Stimulated activated naive CD8-positive, alpha-beta T cell treated with anti-CD3 and anti-CD28 coated beads, Interleukin-15, amount 100 ng/mL, for 72 hours (primary cell): Measurements from ENCODE around the gene KHDC1.
"Not testable (repeated sequence)": the region's sequence is repeated elsewhere in the genome, so short reads cannot be mapped to it uniquely, and the experiment has no call there.

Experiments used
- ATAC-seq: fragments of 150-1000 bp; cut with Tn5 transposase; 2 replicates; pipeline ENCODE4 v1.10.0; 2021; ENCODE audit warnings: mild to moderate bottlenecking, moderate library complexity
- DNase-seq, 2 donors: peaks; one replicate each; pipeline ENCODE4 v3.0.0; 2021 to 2022
- H3K27ac Mint-ChIP-seq, 2 donors: one replicate each; pipeline ENCODE4 v1.8.0; 2022; ENCODE audit warnings: mild to moderate bottlenecking in 2 of 2, mixed read lengths in 2 of 2, moderate library complexity in 2 of 2
- H3K27me3 Mint-ChIP-seq: one replicate; pipeline ENCODE4 v1.8.0; 2022; ENCODE audit warnings: mixed read lengths
- H3K4me1 Mint-ChIP-seq: one replicate; pipeline ENCODE4 v1.8.0; 2022; ENCODE audit warnings: mild to moderate bottlenecking, mixed read lengths
- H3K4me3 Mint-ChIP-seq, 2 donors: one replicate each; pipeline ENCODE4 v1.8.0; 2022; ENCODE audit warnings: mild to moderate bottlenecking in 2 of 2, mixed read lengths in 2 of 2, moderate library complexity in 1 of 2
- H3K9me3 Mint-ChIP-seq, 2 donors: one replicate each; pipeline ENCODE4 v1.8.0; 2022; ENCODE audit warnings: mixed read lengths in 2 of 2

Gene KHDC1

GRCh38 chr6:73269296-73269695 lies 6.3 kb upstream of the KHDC1 start:
- not testable (repeated sequence) for H3K27ac Mint-ChIP-seq, H3K4me3 Mint-ChIP-seq

GRCh38 chr6:73268896-73269295 lies 5.9 kb upstream of the KHDC1 start:
- not testable (repeated sequence) for H3K27me3 Mint-ChIP-seq, H3K4me3 Mint-ChIP-seq, H3K9me3 Mint-ChIP-seq, ATAC-seq, DNase-seq, H3K27ac Mint-ChIP-seq
- peaks cover 18% of the 10 kb centered on the region for H3K4me1 Mint-ChIP-seq

More at GRCh38 chr6:73269296-73269695, 6.3 kb upstream of the KHDC1 start:
- not testable (repeated sequence) for H3K27me3 Mint-ChIP-seq, ATAC-seq, DNase-seq, H3K9me3 Mint-ChIP-seq
- peaks cover 14% of the 10 kb centered on the region for H3K4me1 Mint-ChIP-seq

GRCh38 chr6:73264446-73264845 lies 1.4 kb upstream of the KHDC1 start:
- Mint-ChIP-seq H3K9me3 (no peaks in the 10 kb centered on the region), H3K4me1 (peaks cover 32% of the 10 kb centered on the region), H3K4me3 (peak overlapping the region; percentile 94 to 96), H3K27me3 (no peaks in the 10 kb centered on the region), H3K27ac (no peak overlapping the region)
- ATAC-seq (no peak), DNase-seq (no peak)

DNA sequence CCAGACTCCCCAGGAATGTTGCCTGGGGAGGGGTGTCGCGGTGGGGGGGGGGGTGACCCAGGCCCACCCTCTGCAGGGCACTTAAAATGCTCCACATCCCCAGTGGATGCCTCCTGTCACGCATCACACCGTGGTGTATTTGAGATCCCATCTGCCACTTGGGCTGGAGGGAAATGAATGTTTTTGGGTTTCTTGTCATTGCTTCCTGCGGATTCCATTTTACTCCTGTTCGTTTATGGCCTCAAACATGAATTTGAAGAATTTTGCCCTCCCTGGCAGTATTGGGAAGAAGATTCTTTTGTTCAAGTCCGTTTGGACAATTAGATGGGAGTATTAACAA lies 544 bp upstream of the KHDC1 start:
- Mint-ChIP-seq H3K4me1 (peaks cover 32% of the 10 kb centered on the region), H3K27ac (peak overlapping the region; percentile 46 to 92), H3K27me3 (no peaks in the 10 kb centered on the region), H3K4me3 (peak overlapping the region; percentile 94 to 96), H3K9me3 (no peaks in the 10 kb centered on the region)
- ATAC-seq (peak; percentile 27), DNase-seq (no peak)

GRCh38 chr6:73258721-73259120 lies 4.3 kb downstream of the KHDC1 start:
- H3K27me3 Mint-ChIP-seq: no peaks in the 10 kb centered on the region
- peaks cover 12% of the 10 kb centered on the region for H3K4me1 Mint-ChIP-seq
- DNase-seq: no peak
- H3K9me3 Mint-ChIP-seq: no peaks in the 10 kb centered on the region
- no peak overlapping the region for H3K4me3 Mint-ChIP-seq
- no peak overlapping the region for H3K27ac Mint-ChIP-seq
- no peak for ATAC-seq

DNA sequence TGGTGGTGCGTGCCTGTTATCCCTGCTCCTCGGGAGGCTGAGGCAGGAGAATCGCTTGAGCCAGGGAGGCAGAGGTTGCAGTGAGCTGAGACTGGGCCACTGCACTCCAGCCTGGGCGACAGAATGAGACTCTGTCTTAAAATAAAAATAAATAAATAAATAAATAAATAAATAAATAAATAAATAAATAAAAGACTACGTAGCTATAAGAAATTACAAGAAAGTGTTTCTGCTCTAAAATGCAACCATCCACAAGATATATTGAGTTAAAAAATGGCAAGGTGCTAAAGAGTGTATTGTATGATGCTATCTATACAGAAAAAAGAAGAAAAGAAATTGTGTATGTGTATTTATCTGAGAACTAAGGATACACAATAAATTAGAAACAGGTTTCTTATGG lies 8.7 kb downstream of the KHDC1 start:
- not testable (repeated sequence) for DNase-seq, H3K27me3 Mint-ChIP-seq, H3K27ac Mint-ChIP-seq, H3K4me1 Mint-ChIP-seq, ATAC-seq, H3K9me3 Mint-ChIP-seq, H3K4me3 Mint-ChIP-seq

GRCh38 chr6:73252703-73253102 lies 10.3 kb downstream of the KHDC1 start:
- Mint-ChIP-seq H3K27ac (no peak overlapping the region), H3K9me3 (no peaks in the 10 kb centered on the region)
- ATAC-seq: no peak

DNA sequence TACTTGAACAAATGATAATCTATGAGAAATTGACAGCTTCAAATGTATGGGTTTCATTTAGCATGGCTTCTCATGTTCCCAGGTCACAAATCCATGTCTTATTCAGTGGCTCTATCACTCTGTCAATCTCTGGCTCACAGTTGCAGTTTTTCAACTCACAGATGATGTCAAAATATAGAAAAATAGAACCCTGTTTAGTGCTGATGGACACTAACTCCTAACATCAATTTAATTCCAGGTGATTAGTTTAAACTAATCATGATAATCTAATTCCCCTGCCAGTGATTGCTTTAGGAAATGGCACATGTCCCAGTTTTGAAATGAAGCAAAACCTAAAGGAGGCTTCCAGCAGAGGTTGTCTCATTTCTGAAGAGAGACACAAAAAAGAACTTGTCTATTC lies 13.0 kb downstream of the KHDC1 start:
- Mint-ChIP-seq H3K27ac (no peak overlapping the region), H3K4me3 (no peak overlapping the region), H3K4me1 (no peaks in the 10 kb centered on the region), H3K9me3 (no peaks in the 10 kb centered on the region), H3K27me3 (peaks cover 8% of the 10 kb centered on the region)
- ATAC-seq: no peak
- DNase-seq: no peak

More at GRCh38 chr6:73252703-73253102, 10.3 kb downstream of the KHDC1 start:
- Mint-ChIP-seq H3K4me1 (no peaks in the 10 kb centered on the region), H3K27me3 (peaks cover 8% of the 10 kb centered on the region), H3K4me3 (no peak overlapping the region)
- DNase-seq: no peak

DNA sequence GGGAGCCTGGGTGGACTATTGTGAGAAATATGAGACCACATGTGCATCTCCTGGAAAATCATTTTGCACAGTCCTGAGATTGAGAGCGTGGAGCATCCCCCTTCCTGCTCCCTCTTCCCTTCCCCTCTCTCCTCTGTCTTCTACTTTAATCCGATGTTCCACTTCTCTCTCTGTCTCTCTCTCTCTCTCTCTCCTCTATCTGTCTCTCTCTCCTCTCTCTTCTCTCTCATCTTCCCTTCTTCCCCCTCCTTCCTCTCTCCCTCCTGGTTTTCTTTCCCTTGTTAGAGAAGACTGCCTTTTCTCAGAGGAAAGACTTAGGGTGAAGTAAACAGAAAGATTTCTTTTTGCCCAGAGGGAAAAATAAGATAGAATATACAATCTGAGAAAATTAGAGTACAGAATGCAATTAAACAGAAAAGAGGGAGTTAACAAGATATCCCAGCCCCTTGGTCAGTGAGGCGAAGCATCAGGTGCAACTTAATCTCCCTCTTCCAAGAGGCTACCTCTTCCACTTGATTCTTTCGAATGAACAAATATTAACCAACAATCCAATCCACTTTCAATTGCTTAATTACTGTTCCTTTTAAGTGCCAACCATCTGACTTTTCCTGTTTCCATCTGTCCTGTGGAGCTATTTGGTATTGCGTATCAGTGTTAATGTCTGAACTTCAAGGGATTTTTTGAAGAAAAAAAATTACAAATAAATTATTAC lies 14.6 kb downstream of the KHDC1 start:
- DNase-seq: no peak
- no peaks in the 10 kb centered on the region for H3K4me1 Mint-ChIP-seq
- H3K9me3 Mint-ChIP-seq: no peaks in the 10 kb centered on the region
- H3K4me3 Mint-ChIP-seq: no peak overlapping the region
- peaks cover 8% of the 10 kb centered on the region for H3K27me3 Mint-ChIP-seq
- ATAC-seq: no peak
- H3K27ac Mint-ChIP-seq: no peak overlapping the region

DNA sequence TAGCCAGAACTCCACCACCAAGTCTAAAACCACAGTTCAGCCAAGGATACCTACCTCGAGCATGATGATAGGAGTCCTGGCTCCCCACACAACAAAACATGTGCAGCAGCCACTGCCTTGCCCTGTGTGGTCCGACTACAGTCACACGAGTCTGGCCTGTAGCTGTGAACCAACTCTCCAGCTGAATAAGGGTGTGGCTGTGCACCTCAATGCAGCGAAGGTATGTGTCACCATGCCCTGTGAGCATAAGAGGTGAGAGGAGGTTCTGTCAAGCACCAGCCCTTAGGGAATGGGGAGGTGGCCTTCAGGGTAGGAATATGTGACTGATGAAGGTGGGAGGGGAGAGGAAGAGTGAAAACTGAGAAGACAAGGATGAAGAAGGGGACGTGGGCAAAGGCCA lies 21.0 kb downstream of the KHDC1 start:
- no peak for DNase-seq
- no peak for ATAC-seq
- H3K9me3 Mint-ChIP-seq: no peaks in the 10 kb centered on the region
- H3K4me1 Mint-ChIP-seq: no peaks in the 10 kb centered on the region
- no peaks in the 10 kb centered on the region for H3K27me3 Mint-ChIP-seq
- H3K27ac Mint-ChIP-seq: no peak overlapping the region
- no peak overlapping the region for H3K4me3 Mint-ChIP-seq

- DNase-seq: no peak
- no peak overlapping the region for H3K4me3 Mint-ChIP-seq
- H3K4me1 Mint-ChIP-seq: no peaks in the 10 kb centered on the region
- H3K27ac Mint-ChIP-seq: no peak overlapping the region
- no peaks in the 10 kb centered on the region for H3K27me3 Mint-ChIP-seq
- no peaks in the 10 kb centered on the region for H3K9me3 Mint-ChIP-seq
- no peak for ATAC-seq
Measured at GRCh38 chr6:73240730-73241129, 22.3 kb downstream of the KHDC1 start.

DNA sequence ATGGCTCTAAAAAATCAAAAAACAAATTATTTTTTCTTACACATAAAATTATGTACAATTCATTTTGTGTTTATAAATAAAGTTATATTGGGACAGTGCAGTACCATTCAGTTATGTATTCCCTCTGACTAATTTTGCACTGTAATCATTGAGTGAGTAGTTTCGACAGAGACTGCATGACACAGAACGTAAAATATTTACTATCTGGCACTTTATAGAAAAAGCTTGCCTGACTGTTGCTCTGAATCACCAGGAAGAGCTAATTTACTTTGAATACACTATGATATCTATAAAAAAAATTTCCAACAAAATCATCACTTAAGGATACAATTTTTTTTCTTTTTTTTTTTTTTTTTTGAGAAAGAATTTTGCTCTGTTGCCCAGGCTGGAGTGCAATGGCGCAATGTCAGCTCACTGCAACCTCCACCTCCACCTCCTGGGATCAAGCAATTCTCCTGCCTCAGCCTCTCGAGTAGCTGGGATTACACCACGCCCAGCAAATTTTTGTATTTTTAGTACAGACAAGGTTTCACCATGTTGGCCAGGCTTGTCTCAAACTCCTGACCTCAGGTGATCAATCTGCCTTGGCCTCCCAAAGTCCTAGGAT lies 26.7 kb downstream of the KHDC1 start:
- no peak overlapping the region for H3K27ac Mint-ChIP-seq
- DNase-seq (no peak), ATAC-seq (no peak)
- H3K27me3 Mint-ChIP-seq: no peaks in the 10 kb centered on the region
- H3K4me1 Mint-ChIP-seq: no peaks in the 10 kb centered on the region
- no peaks in the 10 kb centered on the region for H3K9me3 Mint-ChIP-seq
- no peak overlapping the region for H3K4me3 Mint-ChIP-seq

GRCh38 chr6:73234733-73235132 lies 28.3 kb downstream of the KHDC1 start:
- Mint-ChIP-seq H3K27ac (no peak overlapping the region), H3K4me1 (no peaks in the 10 kb centered on the region), H3K27me3 (no peaks in the 10 kb centered on the region), H3K4me3 (no peak overlapping the region), H3K9me3 (no peaks in the 10 kb centered on the region)
- DNase-seq: no peak
- no peak for ATAC-seq

- H3K27ac Mint-ChIP-seq, H3K9me3 Mint-ChIP-seq, H3K4me3 Mint-ChIP-seq, H3K27me3 Mint-ChIP-seq, DNase-seq, H3K4me1 Mint-ChIP-seq, ATAC-seq: not testable (repeated sequence)
Measured at GRCh38 chr6:73233971-73234370, 29.0 kb downstream of the KHDC1 start.

DNA sequence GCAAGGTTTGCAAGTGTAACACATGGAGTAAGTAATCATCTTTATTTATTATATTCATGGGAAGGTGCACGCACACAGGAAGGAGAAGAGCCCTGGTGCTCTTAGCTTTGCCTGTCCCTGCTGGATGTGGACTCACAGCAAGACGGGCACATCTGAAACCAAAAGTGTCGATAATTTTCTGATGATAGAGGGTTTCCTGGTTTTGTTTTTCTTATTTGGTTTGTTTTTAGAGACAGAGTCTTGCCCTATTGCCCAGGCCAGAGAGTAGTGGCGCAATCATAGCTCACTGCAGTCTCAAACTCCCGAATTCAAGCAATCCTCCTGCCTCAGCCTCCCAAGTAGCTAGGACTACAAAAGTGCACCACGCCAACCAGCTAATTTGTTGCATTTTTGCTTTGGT lies 29.9 kb downstream of the KHDC1 start:
- no peaks in the 10 kb centered on the region for H3K9me3 Mint-ChIP-seq
- H3K4me3 Mint-ChIP-seq: no peak overlapping the region
- no peaks in the 10 kb centered on the region for H3K27me3 Mint-ChIP-seq
- no peaks in the 10 kb centered on the region for H3K4me1 Mint-ChIP-seq
- ATAC-seq (no peak), DNase-seq (no peak)
- no peak overlapping the region for H3K27ac Mint-ChIP-seq

GRCh38 chr6:73231986-73232391 lies 31.0 kb downstream of the KHDC1 start:
- H3K4me3 Mint-ChIP-seq: no peak overlapping the region
- DNase-seq (no peak), ATAC-seq (no peak)
- no peaks in the 10 kb centered on the region for H3K4me1 Mint-ChIP-seq
- no peaks in the 10 kb centered on the region for H3K9me3 Mint-ChIP-seq
- no peak overlapping the region for H3K27ac Mint-ChIP-seq
- no peaks in the 10 kb centered on the region for H3K27me3 Mint-ChIP-seq
